HFF-Myc (cell line): ENCODE results near the gene ITFG2.
"Not testable (repeated sequence)": the region's sequence is repeated elsewhere in the genome, so short reads cannot be mapped to it uniquely, and the experiment has no call there.

Experiments used
- DNase-seq: peaks from one replicate; pipeline ENCODE4 v3.0.0-alpha.2; 2011; ENCODE audit warnings: low read depth; ENCODE audit errors: extremely low read depth
- H3K4me3 ChIP-seq: replicated peaks from 2 replicates; pipeline ENCODE4 v1.5.1; 2011; ENCODE audit warnings: low read depth, mild to moderate bottlenecking, control low read depth, low read length
- CTCF ChIP-seq: IDR thresholded peaks from 2 replicates; pipeline ENCODE4 v1.5.1; 2012; ENCODE audit warnings: mild to moderate bottlenecking, low read depth, low read length, control low read depth; ENCODE audit errors: missing control alignments

ITFG2 gene

DNA sequence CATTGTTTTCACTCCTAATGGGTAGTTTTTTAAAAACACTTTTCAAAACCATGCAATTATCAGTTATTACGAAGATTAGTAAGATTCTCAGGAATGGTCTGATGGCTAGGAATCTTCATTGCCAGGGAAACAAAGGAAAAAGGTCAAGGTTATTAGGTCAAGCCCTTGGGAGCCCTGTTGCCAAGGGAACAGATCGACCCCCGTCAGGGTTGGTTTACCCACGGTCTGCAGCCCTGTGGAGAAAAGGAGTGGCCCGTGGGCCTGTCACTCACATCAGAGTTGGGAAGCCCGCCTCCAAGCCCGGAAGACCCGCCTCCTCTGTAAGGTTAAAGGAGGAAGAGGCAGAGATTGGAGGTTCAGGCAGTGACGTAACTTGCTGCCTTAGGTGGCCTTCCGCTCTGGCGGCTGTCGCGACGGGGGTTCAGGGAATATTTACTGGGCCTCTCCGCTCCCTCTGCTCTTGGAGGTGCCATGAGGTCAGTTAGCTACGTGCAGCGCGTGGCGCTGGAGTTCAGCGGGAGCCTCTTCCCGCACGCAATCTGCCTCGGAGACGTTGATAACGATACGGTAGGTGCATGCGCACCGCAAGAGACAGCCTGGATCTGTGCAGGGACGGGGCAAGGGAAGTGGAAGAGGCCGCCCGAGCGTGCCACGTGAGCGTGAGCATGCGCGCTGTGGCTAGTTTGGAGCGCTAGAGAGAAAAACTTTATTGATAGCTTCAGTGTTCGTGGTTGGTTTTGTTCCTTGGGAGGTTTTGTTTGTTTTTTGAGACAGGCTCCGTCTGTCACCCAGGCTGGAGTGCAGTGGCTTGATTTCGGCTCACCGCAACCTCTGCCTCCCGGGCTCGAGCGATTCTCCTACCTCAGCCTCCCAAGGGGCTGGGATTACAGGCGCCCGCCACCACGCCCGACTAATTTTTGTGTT lies at the start of gene ITFG2:
TSS of gene ITFG2 (plus strand) at position 379 of the 924 bp plus-strand sequence. CDS start at position 472, 93 bp downstream.
- H3K4me3 ChIP-seq, result peak within 1 kb of the TSS; percentile 75
- peak; percentile 93 for DNase-seq
- no peak for TF ChIP-seq CTCF

GRCh38 chr12:2764398-2764797 lies 48.1 kb upstream of the ITFG2 start:
- H3K4me3 ChIP-seq, result no peak overlapping the region
- DNase-seq, result no peak
- TF ChIP-seq CTCF, result no peak

DNA sequence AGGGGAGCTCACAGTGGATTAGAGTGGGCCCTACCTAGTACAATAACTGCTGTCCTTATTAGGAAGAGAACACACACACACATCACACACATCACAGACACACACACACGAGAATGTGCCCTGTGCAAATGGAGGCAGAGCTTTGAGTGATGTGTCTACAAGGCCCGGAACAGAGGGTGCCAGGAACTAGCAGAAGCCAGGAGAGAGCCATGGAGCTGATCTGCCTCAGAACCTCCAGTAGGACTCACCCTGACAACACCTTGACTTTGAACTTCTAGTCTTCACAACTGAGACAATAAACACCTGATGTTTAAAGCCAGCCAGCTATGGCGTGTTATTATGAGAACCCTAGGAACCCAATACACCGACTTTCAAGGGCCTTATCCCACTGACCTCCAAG lies 47.4 kb upstream of the ITFG2 start:
- TF ChIP-seq CTCF, result no peak
- H3K4me3 ChIP-seq, result no peak overlapping the region
- no peak for DNase-seq

- TF ChIP-seq CTCF, result no peak
- DNase-seq, result no peak
- no peak overlapping the region for H3K4me3 ChIP-seq
Measured at GRCh38 chr12:2765608-2766007, 46.9 kb upstream of the ITFG2 start.

DNA sequence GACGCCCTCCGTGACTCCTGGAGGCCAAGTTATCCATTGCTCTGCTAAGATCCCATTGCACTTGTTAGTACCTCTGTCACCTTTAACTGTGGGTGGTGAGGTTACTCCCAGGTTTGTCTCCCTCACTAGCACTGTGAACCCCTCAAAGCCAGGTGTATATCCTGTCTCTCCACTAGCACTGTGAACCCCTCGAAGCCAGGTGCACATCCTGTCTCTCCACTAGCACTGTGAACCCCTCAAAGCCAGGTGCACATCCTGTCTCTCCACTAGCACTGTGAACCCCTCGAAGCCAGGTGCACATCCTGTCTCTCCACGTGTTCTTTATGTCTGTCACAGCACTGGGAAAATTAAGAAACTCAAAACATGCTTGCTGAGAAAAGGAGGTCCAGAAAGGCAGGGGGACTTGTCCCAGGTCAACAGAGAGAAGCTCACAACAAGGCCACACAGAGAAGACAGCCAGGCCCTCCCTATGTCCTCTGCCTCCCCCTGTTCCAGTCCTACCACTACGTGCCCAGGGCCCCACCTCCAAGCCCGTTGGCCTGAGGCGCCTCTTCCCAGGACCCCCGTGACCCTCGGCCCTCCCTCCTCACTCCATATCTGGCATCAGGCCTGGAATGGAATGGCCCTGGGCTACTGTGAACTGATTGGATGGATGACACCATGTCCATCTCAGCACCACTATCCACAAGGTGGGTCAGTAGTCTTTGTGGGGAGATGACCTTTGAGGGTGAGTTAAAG lies 44.1 kb upstream of the ITFG2 start:
- no peak overlapping the region for H3K4me3 ChIP-seq
- TF ChIP-seq CTCF, result no peak
- no peak for DNase-seq

DNA sequence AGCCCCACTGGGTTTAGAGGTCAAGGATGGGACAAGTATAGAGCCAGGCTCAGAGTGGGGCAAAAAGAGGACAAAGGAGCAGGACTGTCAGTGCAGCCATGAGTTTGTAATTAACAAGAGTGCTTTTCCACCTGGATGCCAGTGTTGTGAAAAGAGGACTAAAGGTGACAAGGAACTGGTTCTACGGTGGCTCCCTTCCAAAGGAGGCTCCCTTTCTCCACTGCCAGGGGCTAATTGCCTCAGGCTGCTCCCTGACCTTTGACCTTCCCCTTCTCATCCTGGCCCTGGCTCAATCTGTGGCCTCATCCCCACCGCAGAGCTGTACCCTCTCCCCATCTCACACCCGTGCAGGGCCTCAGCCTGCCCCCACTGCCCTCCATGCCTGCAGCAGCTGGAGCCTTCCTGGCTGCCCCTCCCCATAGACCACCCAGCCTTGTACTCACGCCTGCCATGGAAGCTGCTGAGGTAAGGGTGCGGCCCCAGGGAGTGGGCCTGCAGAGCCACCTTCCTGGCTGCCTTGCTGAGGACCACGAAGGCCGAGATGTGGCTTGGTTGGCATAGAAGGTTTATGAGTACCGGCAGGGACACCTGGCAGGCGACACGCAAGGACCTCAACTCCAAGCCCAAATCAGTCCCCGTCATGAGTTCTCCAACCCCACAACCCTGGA lies 42.5 kb upstream of the ITFG2 start:
- no peak overlapping the region for H3K4me3 ChIP-seq
- no peak for TF ChIP-seq CTCF
- no peak for DNase-seq

DNA sequence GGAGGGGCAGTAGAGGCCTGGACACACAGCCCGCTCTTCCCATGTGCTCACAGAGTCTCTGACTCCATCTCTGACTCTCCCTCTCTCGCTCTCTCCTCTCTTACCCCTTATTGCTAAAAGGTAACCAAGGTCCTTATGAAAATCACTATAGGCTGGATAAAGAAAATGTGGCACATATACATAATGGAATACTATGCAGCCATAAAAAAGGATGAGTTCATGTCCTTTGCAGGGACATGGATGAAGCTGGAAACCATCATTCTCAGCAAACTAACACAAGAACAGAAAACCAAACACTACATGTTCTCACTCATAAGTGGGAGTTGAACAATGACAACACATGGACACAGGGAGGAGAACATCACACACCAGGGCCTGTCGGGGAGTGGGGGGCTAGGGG lies 41.9 kb upstream of the ITFG2 start:
- DNase-seq, H3K4me3 ChIP-seq: not testable (repeated sequence)
